GM12864 (cell line): ENCODE results near the gene ELMO1.

ENCODE experiments used
- DNase-seq: peaks from one replicate; pipeline ENCODE4 v3.0.0-alpha.2; 2011; ENCODE audit warnings: low read depth
- H3K4me3 ChIP-seq: 2 replicates; pipeline ENCODE4 v1.5.1; 2011; ENCODE audit warnings: mild to moderate bottlenecking, low read depth, low read length, control low read depth
- CTCF ChIP-seq: IDR thresholded peaks from 2 replicates; pipeline ENCODE4 v1.5.1; 2011; ENCODE audit warnings: low read depth, mild to moderate bottlenecking, moderate library complexity, low read length, control low read depth, inconsistent platforms; ENCODE audit errors: missing control alignments

Gene ELMO1

GRCh38 chr7:37441816-37442215, 6.8 kb downstream of the ELMO1 start:
- DNase-seq = no peak
- H3K4me3 ChIP-seq = no peak overlapping the region
- TF ChIP-seq CTCF = no peak

GRCh38 chr7:37441386-37441760, 7.3 kb downstream of the ELMO1 start:
- TF ChIP-seq CTCF = no peak
- H3K4me3 ChIP-seq = no peak overlapping the region
- no peak for DNase-seq

GRCh38 chr7:37440738-37441385, 7.8 kb downstream of the ELMO1 start:
- no peak for DNase-seq
- TF ChIP-seq CTCF = no peak
- no peak overlapping the region for H3K4me3 ChIP-seq

- TF ChIP-seq CTCF = no peak
Observed at GRCh38 chr7:37439653-37440026, 9.0 kb downstream of the ELMO1 start.

GRCh38 chr7:37438906-37439652, 9.6 kb downstream of the ELMO1 start:
- no peak overlapping the region for H3K4me3 ChIP-seq
- no peak for DNase-seq
- TF ChIP-seq CTCF = no peak

More at GRCh38 chr7:37439653-37440026, 9.0 kb downstream of the ELMO1 start:
- no peak for DNase-seq
- H3K4me3 ChIP-seq = no peak overlapping the region

- no peak for TF ChIP-seq CTCF
- DNase-seq = no peak
- H3K4me3 ChIP-seq = no peak overlapping the region
Observed at GRCh38 chr7:37435156-37435855, 13.4 kb downstream of the ELMO1 start.
